A204.1 (cell line): ENCODE measurements around the gene COL27A1.

Experiments
- FAIRE-seq: peaks from 2 replicates; lab custom pipeline; 2012; peaks lifted over from hg19 to GRCh38; lab: Jason Lieb, UNC

Gene COL27A1

GRCh38 chr9:114343471-114344187 is 188.3 kb downstream of the COL27A1 start:
- FAIRE-seq: no peak

GRCh38 chr9:114344188-114344566 is 188.8 kb downstream of the COL27A1 start:
- no peak for FAIRE-seq

GRCh38 chr9:114344692-114345091 is 189.4 kb downstream of the COL27A1 start:
- FAIRE-seq: no peak

- no peak for FAIRE-seq
Observed at GRCh38 chr9:114345493-114346065, 190.2 kb downstream of the COL27A1 start.

- no peak for FAIRE-seq
Observed at GRCh38 chr9:114346146-114346545, 190.8 kb downstream of the COL27A1 start.

GRCh38 chr9:114347675-114348074 is 192.3 kb downstream of the COL27A1 start:
- no peak for FAIRE-seq

- no peak for FAIRE-seq
Observed at GRCh38 chr9:114348261-114348905, 193.0 kb downstream of the COL27A1 start.

- FAIRE-seq: no peak
Observed at GRCh38 chr9:114348906-114349482, 193.7 kb downstream of the COL27A1 start.

GRCh38 chr9:114349713-114350480 is 194.6 kb downstream of the COL27A1 start:
- FAIRE-seq: no peak

- no peak for FAIRE-seq
Observed at GRCh38 chr9:114350636-114351401, 195.5 kb downstream of the COL27A1 start.

GRCh38 chr9:114351932-114352331 is 196.6 kb downstream of the COL27A1 start:
- FAIRE-seq: no peak

- no peak for FAIRE-seq
Observed at GRCh38 chr9:114355821-114356220, 200.5 kb downstream of the COL27A1 start.

GRCh38 chr9:114356792-114357191 is 201.5 kb downstream of the COL27A1 start:
- no peak for FAIRE-seq

- no peak for FAIRE-seq
Observed at GRCh38 chr9:114357360-114357759, 202.0 kb downstream of the COL27A1 start.

- FAIRE-seq: no peak
Observed at GRCh38 chr9:114357911-114358328, 202.6 kb downstream of the COL27A1 start.

- no peak for FAIRE-seq
Observed at GRCh38 chr9:114359801-114360200, 204.5 kb downstream of the COL27A1 start.

- FAIRE-seq: no peak
Observed at GRCh38 chr9:114361542-114361941, 206.2 kb downstream of the COL27A1 start.
